WTC11 (cell line): ENCODE results near the gene ATF5. TPM values are rescaled to one million over a fixed set of nuclear protein-coding genes. Genes with fewer than 3 reads are reported as not detected.

ENCODE experiments used
- ATAC-seq: fragments of 200-7000 bp; cut with Tn5 transposase; 2 replicates; pipeline ENCODE4 v1.10.0; 2021; ENCODE audit warnings: mild to moderate bottlenecking, moderate library complexity
- CTCF ChIA-PET: fragments of 300-600 bp; sonication (Branson Sonifier 250); formaldehyde crosslinking; loops from one replicate; lab custom pipeline; 2021; ENCODE audit warnings: antibody characterized with exemption; lab: Charles Lee
- POLR2A ChIA-PET: fragments of 350-600 bp; sonication (Branson Sonifier 250); formaldehyde crosslinking; loops from one replicate; lab custom pipeline; 2021; ENCODE audit warnings: antibody characterized with exemption; lab: Charles Lee
- DNase-seq: peaks from one replicate; pipeline ENCODE4 v3.0.0; 2021; ENCODE audit warnings: low spot score
- H3K27ac Mint-ChIP-seq: 2 replicates; pipeline ENCODE4 v1.8.0; 2021; ENCODE audit warnings: mixed read lengths
- H3K27me3 Mint-ChIP-seq: 2 replicates; pipeline ENCODE4 v1.8.0; 2021; ENCODE audit warnings: low read depth, mild to moderate bottlenecking, moderate library complexity, mixed read lengths
- H3K36me3 Mint-ChIP-seq: 2 replicates; pipeline ENCODE4 v1.8.0; 2021; ENCODE audit warnings: mixed read lengths
- H3K4me1 Mint-ChIP-seq: 2 replicates; pipeline ENCODE4 v1.8.0; 2022; ENCODE audit warnings: mixed read lengths
- H3K4me3 Mint-ChIP-seq: 2 replicates; pipeline ENCODE4 v1.8.0; 2021; ENCODE audit warnings: mild to moderate bottlenecking, moderate library complexity, mixed read lengths
- H3K9me3 Mint-ChIP-seq: 2 replicates; pipeline ENCODE4 v1.8.0; 2021; ENCODE audit warnings: mixed read lengths
- AR ChIP-seq: fragments of 250-450 bp; sonication (Bioruptor Pico); IDR thresholded peaks from 2 replicates; pipeline ENCODE4 v1.9.0; 2021; ENCODE audit warnings: mild to moderate bottlenecking
- ATF2 ChIP-seq: sonication (generic); formaldehyde crosslinking; IDR thresholded peaks from 2 replicates; pipeline ENCODE4 v1.8.1; 2022; ENCODE audit warnings: low read depth, missing genetic modification reagents, borderline replicate concordance
- CDX4 ChIP-seq: fragments of 250-450 bp; sonication (Bioruptor Pico); IDR thresholded peaks from 2 replicates; pipeline ENCODE4 v1.9.0; 2021; ENCODE audit warnings: moderate library complexity, mild to moderate bottlenecking, inconsistent platforms, borderline replicate concordance
- CREM ChIP-seq: sonication (generic); formaldehyde crosslinking; IDR thresholded peaks from 2 replicates; pipeline ENCODE4 v1.8.1; 2022; ENCODE audit warnings: mild to moderate bottlenecking, missing genetic modification reagents, moderate library complexity
- CTCF ChIP-seq: fragments of 200-600 bp; IDR thresholded peaks from 2 replicates; pipeline ENCODE4 v1.8.0; 2022; ENCODE audit warnings: antibody characterized with exemption
- E2F4 ChIP-seq: sonication (generic); formaldehyde crosslinking; IDR thresholded peaks from 2 replicates; pipeline ENCODE4 v1.8.1; 2022; ENCODE audit warnings: low read depth, mild to moderate bottlenecking, moderate library complexity, missing genetic modification reagents, borderline replicate concordance
- GRHL2 ChIP-seq: fragments of 250-450 bp; sonication (Bioruptor Pico); IDR thresholded peaks from 2 replicates; pipeline ENCODE4 v1.8.0; 2022; ENCODE audit warnings: mild to moderate bottlenecking, moderate library complexity; ENCODE audit not compliant: insufficient replicate concordance, severe bottlenecking
- KAT7 ChIP-seq: sonication (generic); formaldehyde crosslinking; IDR thresholded peaks from 2 replicates; pipeline ENCODE4 v1.8.1; 2023; ENCODE audit warnings: missing genetic modification reagents, mild to moderate bottlenecking, borderline replicate concordance
- NFE2L1 ChIP-seq: sonication (generic); formaldehyde crosslinking; IDR thresholded peaks from 2 replicates; pipeline ENCODE4 v1.8.1; 2023; ENCODE audit warnings: missing genetic modification reagents
- NFYB ChIP-seq: sonication (generic); formaldehyde crosslinking; conservative IDR thresholded peaks from 2 replicates; pipeline ENCODE4 v1.8.0; 2022; ENCODE audit warnings: low read depth, missing genetic modification reagents
- NR1H2 ChIP-seq: sonication (generic); formaldehyde crosslinking; IDR thresholded peaks from 2 replicates; pipeline ENCODE4 v1.9.0; 2021; ENCODE audit warnings: mild to moderate bottlenecking, moderate library complexity, missing genetic modification reagents
- TEAD1 ChIP-seq: sonication (generic); formaldehyde crosslinking; IDR thresholded peaks from 2 replicates; pipeline ENCODE4 v1.8.0; 2022; ENCODE audit warnings: mild to moderate bottlenecking, missing genetic modification reagents
- USF2 ChIP-seq: sonication (generic); formaldehyde crosslinking; IDR thresholded peaks from 2 replicates; pipeline ENCODE4 v1.8.1; 2023; ENCODE audit warnings: mild to moderate bottlenecking, missing genetic modification reagents, moderate library complexity
- ZNF281 ChIP-seq: sonication (generic); formaldehyde crosslinking; IDR thresholded peaks from 2 replicates; pipeline ENCODE4 v1.8.0; 2023; ENCODE audit warnings: mild to moderate bottlenecking, missing genetic modification reagents
- ZNF317 ChIP-seq: sonication (generic); formaldehyde crosslinking; IDR thresholded peaks from 2 replicates; pipeline ENCODE4 v1.8.1; 2023; ENCODE audit warnings: low read depth, mild to moderate bottlenecking, moderate library complexity, missing genetic modification reagents, borderline replicate concordance
- ZNF416 ChIP-seq: fragments of 250-450 bp; sonication (Bioruptor Pico); IDR thresholded peaks from 2 replicates; pipeline ENCODE4 v1.9.0; 2021; ENCODE audit warnings: mild to moderate bottlenecking, inconsistent platforms
- ZNF512 ChIP-seq: sonication (generic); formaldehyde crosslinking; IDR thresholded peaks from 2 replicates; pipeline ENCODE4 v1.8.1; 2022; ENCODE audit warnings: missing genetic modification reagents, borderline replicate concordance
- ZNF532 ChIP-seq: fragments of 250-450 bp; sonication (Bioruptor Pico); IDR thresholded peaks from 2 replicates; pipeline ENCODE4 v1.9.0; 2021; ENCODE audit warnings: mild to moderate bottlenecking, borderline replicate concordance
- total RNA-seq: library from RNA; stranded (reverse); gene quantifications from 3 replicates; pipeline ENCODE4 v1.2.3, GENCODE V29; 2021

The ATF5 gene
- total RNA-seq, 1 experiment from 2014 or later: 10.8 TPM

- no peak for TF ChIP-seq ZNF416
- TF ChIP-seq ZNF281 (CRISPR knock-in tag): no peak
- no peak for TF ChIP-seq CTCF
- TF ChIP-seq ZNF512 (CRISPR knock-in tag): no peak
- TF ChIP-seq NFYB: no peak
- no peak for TF ChIP-seq USF2 (CRISPR knock-in tag)
- TF ChIP-seq E2F4 (CRISPR knock-in tag): no peak
- no peak for TF ChIP-seq ZNF532 (CRISPR knock-in tag)
Observed at GRCh38 chr19:49883094-49883493, 45.9 kb upstream of the ATF5 start (continued).

GRCh38 chr19:49884109-49884508 lies 44.9 kb upstream of the ATF5 start:
- Mint-ChIP-seq H3K9me3 (no peaks in the 10 kb centered on the region), H3K27me3 (peaks cover 7% of the 10 kb centered on the region), H3K4me1 (peaks cover 4% of the 10 kb centered on the region), H3K36me3 (peaks cover 63% of the 10 kb centered on the region), H3K4me3 (no peak overlapping the region), H3K27ac (no peak overlapping the region)
- DNase-seq (no peak), ATAC-seq (no peak)
- CTCF ChIA-PET: no interaction called here
- POLR2A ChIA-PET: no interaction called here
- no peak for TF ChIP-seq KAT7 (CRISPR knock-in tag)
- TF ChIP-seq ZNF416: no peak
- no peak for TF ChIP-seq NR1H2
- no peak for TF ChIP-seq GRHL2
- TF ChIP-seq AR (CRISPR knock-in tag): no peak
- TF ChIP-seq NFE2L1: no peak
- no peak for TF ChIP-seq CDX4
- TF ChIP-seq ZNF317: no peak
- TF ChIP-seq TEAD1 (CRISPR knock-in tag): no peak
- TF ChIP-seq CREM (CRISPR knock-in tag): no peak
- TF ChIP-seq ATF2 (CRISPR knock-in tag): no peak
